Esophagus squamous epithelium (tissue), 4 donors: ENCODE results near the gene FOXP1.

Experiments
- POLR2A ChIP-seq, 4 donors: fragments of 450-650 bp; IDR thresholded peaks; one replicate each; pipeline ENCODE4 v1.6.1; 2017; ENCODE audit warnings: antibody characterized with exemption in 4 of 4, mild to moderate bottlenecking in 4 of 4, moderate library complexity in 3 of 4
- TF ChIP-seq, protein P1 (sequence below), 6 experiments: fragments of 450-650 bp in 4 of 6; fragments of 200-600 bp in 2 of 6; sonication (generic) in 2 of 6; IDR thresholded peaks; one replicate each; pipeline ENCODE4 v1.5.1; 2016 to 2019; ENCODE audit warnings: antibody characterized with exemption in 6 of 6, mild to moderate bottlenecking in 4 of 6, moderate library complexity in 4 of 6

DNA sequence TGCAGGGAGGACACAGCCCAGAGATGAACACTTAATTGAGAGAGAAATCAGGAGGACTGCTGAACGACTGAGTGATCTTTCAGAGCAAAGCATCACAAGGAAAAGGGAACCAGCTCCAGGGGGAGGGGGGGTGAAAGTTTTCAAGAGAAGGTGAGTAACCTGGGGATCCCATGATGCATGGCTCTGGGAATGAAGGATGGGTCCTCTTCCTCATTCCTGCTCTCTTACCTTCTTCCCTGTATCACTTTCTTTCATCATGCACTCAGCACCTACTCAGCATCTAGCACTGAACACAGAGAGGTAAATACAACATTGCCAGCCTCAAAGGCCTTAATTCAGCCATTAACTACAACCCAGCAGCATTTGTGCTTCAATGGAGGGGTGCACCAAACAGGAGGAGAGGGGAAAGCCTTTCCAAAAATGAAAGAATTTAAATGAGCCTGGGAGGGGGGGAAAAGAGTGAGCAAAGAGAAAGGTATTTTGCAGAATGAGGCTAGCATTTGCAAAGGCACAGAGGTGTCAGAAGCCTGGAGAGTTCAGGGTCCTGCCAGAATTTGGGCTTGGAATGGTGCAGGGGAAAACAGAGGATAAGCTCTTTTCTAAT is 427.4 kb downstream of the FOXP1 start:
- TF ChIP-seq, protein P1, sequence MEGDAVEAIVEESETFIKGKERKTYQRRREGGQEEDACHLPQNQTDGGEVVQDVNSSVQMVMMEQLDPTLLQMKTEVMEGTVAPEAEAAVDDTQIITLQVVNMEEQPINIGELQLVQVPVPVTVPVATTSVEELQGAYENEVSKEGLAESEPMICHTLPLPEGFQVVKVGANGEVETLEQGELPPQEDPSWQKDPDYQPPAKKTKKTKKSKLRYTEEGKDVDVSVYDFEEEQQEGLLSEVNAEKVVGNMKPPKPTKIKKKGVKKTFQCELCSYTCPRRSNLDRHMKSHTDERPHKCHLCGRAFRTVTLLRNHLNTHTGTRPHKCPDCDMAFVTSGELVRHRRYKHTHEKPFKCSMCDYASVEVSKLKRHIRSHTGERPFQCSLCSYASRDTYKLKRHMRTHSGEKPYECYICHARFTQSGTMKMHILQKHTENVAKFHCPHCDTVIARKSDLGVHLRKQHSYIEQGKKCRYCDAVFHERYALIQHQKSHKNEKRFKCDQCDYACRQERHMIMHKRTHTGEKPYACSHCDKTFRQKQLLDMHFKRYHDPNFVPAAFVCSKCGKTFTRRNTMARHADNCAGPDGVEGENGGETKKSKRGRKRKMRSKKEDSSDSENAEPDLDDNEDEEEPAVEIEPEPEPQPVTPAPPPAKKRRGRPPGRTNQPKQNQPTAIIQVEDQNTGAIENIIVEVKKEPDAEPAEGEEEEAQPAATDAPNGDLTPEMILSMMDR (IDR thresholded peaks at IDR 0.05), result no peak
- TF ChIP-seq POLR2A (IDR thresholded peaks at IDR 0.05), result no peak
